D721Med (cell line): Measurements from ENCODE around the gene AK5.

Experiments
- DNase-seq: peaks from one replicate; pipeline ENCODE4 v3.0.0; 2011; ENCODE audit warnings: low spot score; ENCODE audit not compliant: insufficient read length
- FAIRE-seq: peaks from 2 replicates; lab custom pipeline; 2011; peaks lifted over from hg19 to GRCh38; lab: Jason Lieb, UNC
- CTCF ChIP-seq: IDR thresholded peaks from 2 replicates; pipeline ENCODE4 v1.5.1; 2012; ENCODE audit warnings: mild to moderate bottlenecking, control low read depth; ENCODE audit not compliant: insufficient read depth; ENCODE audit errors: missing control alignments

AK5 gene

GRCh38 chr1:77582905-77583304 is 301.1 kb downstream of the AK5 start:
- no peak for FAIRE-seq
- no peak for TF ChIP-seq CTCF
- DNase-seq: no peak

GRCh38 chr1:77583483-77583882 is 301.7 kb downstream of the AK5 start:
- FAIRE-seq (no peak), DNase-seq (no peak)
- TF ChIP-seq CTCF: no peak

- TF ChIP-seq CTCF: no peak
- no peak for FAIRE-seq
- DNase-seq: no peak
Measured at GRCh38 chr1:77584884-77585283, 303.1 kb downstream of the AK5 start.

GRCh38 chr1:77585610-77586314 is 303.9 kb downstream of the AK5 start:
- TF ChIP-seq CTCF: no peak
- FAIRE-seq: peak; percentile 91
- DNase-seq: no peak

GRCh38 chr1:77589231-77589630 is 307.4 kb downstream of the AK5 start:
- no peak for DNase-seq

GRCh38 chr1:77590651-77591050 is 308.8 kb downstream of the AK5 start:
- TF ChIP-seq CTCF: no peak
- FAIRE-seq (no peak), DNase-seq (no peak)

More at GRCh38 chr1:77589231-77589630, 307.4 kb downstream of the AK5 start:
- no peak for FAIRE-seq
- no peak for TF ChIP-seq CTCF

GRCh38 chr1:77592906-77593305 is 311.1 kb downstream of the AK5 start:
- no peak for FAIRE-seq
- no peak for TF ChIP-seq CTCF
- no peak for DNase-seq
